Rectal smooth muscle tissue (tissue), 1 donor: ENCODE data around the gene PPM1L.
A peak's percentile ranks its signal among the peaks of the same experiment; 100 is the strongest.

Source experiments
- H3K27ac ChIP-seq: one replicate; pipeline ENCODE4 v1.7.0; 2013; ENCODE audit warnings: low read depth, low read length, inconsistent platforms
- H3K27me3 ChIP-seq: one replicate; pipeline ENCODE4 v1.7.0; 2013; ENCODE audit warnings: low read length; ENCODE audit not compliant: control insufficient read depth, insufficient read depth
- H3K36me3 ChIP-seq: one replicate; pipeline ENCODE4 v1.7.0; 2013; ENCODE audit warnings: low read length; ENCODE audit not compliant: control insufficient read depth, insufficient read depth
- H3K4me1 ChIP-seq: one replicate; pipeline ENCODE4 v1.7.0; 2013; ENCODE audit warnings: low read length; ENCODE audit not compliant: control insufficient read depth, insufficient read depth
- H3K4me3 ChIP-seq: one replicate; pipeline ENCODE4 v1.7.0; 2013; ENCODE audit warnings: low read length
- H3K9ac ChIP-seq: one replicate; pipeline ENCODE4 v1.7.0; 2013; ENCODE audit warnings: low read length

PPM1L gene

DNA sequence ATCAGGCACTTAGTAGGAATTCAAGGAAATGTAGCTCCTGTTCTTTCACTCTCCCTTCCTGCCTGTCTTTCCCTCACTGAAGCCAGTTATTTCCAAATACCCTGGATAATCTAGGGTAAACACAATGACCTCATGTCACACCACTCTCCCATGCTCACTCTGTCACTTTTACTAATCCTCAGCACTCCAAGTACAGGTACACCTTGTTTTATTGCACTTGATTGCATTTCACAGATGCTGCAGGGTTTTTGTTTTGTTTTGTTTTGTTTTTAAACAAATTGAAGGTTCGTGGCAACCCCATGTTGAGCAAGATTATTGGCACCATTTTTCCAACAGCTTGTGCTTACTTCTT lies 40.8 kb downstream of the PPM1L start:
- Histone ChIP-seq H3K36me3 (no peaks in the 10 kb centered on the region), H3K4me1 (peaks cover under 1% of the 10 kb centered on the region), H3K9ac (no peak overlapping the region), H3K4me3 (no peak overlapping the region), H3K27ac (no peak overlapping the region), H3K27me3 (no peaks in the 10 kb centered on the region)

DNA sequence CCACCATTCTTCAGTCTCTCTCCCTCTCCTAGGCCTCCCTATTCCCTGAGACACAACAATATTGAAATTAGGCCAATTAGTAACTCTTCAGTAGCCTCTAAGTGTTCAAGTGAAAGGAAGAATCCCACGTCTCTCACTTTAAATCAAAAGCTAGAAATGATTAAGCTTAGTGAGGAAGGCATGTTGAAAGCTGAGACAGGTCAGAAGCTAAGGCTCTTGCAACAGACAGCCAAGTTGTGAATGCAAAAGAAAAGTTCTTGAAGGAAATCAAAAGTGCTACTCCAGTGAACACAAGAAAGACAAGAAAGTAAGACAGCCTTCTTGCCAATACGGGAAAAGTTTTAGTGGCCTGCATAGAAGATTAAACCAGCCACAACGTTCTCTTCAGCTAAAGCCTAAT lies 41.3 kb downstream of the PPM1L start:
- no peaks in the 10 kb centered on the region for H3K27me3 ChIP-seq
- H3K36me3 ChIP-seq = no peaks in the 10 kb centered on the region
- no peak overlapping the region for H3K9ac ChIP-seq
- peaks cover 6% of the 10 kb centered on the region for H3K4me1 ChIP-seq
- H3K4me3 ChIP-seq = no peak overlapping the region
- no peak overlapping the region for H3K27ac ChIP-seq

DNA sequence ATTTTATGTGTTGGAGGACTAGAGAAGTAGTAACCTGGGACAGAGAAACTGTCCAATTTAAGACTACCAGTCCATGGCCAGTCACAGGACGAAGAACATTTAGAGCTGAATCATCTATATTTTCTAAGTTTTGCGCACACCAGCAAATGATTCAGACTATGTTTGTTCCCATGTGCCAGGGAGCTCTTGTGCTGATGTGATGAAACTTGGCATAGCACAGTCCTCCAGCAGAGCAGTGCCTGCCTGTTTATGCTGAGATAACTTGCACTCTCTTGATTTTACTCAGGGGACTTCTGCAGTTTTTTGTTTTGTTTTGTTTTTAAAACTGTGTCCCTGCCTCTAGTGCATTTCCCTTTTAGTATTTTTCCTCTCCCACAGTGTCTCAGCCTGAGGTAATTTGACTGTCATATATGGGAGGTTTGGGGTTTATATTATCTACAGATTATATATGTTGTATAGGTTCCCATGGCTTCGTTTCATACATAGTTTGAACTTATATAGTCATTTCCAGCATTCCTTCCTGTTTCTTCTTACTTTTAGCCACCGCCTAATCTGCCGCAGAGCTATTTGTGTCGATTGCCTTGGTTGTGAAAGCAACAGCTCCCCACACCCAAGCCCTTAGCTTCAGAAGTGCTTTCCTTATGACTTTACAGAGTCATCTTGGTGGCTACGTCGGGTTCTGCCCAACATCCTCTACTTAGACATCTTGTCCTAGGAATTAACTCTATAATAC lies 45.5 kb downstream of the PPM1L start:
- Histone ChIP-seq H3K4me3 (peak overlapping the region; percentile 16), H3K36me3 (no peaks in the 10 kb centered on the region), H3K27ac (peak overlapping the region; percentile 82), H3K27me3 (no peaks in the 10 kb centered on the region), H3K9ac (no peak overlapping the region), H3K4me1 (peaks cover 16% of the 10 kb centered on the region)

DNA sequence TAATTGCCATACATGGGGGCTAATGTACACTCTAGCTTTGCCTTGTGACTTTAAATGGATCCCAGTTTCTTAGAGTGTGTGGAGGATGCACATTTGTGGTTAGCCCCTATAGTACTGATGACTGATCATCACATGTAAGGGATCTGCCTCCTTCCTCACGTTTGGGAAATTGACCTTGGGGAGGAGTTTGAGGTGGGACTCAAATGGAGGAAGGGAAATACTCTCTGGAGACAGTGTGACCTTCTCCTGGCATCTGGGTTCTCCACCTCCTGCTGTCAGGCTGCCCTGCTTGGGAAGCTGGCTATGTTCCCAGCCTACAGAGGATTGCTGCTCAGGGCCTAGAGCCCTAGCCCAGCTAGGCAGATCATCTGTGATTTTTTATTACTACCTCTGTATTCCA lies 48.7 kb downstream of the PPM1L start:
- peak overlapping the region; percentile 51 for H3K27ac ChIP-seq
- peaks cover 19% of the 10 kb centered on the region for H3K4me1 ChIP-seq
- no peak overlapping the region for H3K4me3 ChIP-seq
- no peaks in the 10 kb centered on the region for H3K36me3 ChIP-seq
- H3K27me3 ChIP-seq = no peaks in the 10 kb centered on the region
- no peak overlapping the region for H3K9ac ChIP-seq

DNA sequence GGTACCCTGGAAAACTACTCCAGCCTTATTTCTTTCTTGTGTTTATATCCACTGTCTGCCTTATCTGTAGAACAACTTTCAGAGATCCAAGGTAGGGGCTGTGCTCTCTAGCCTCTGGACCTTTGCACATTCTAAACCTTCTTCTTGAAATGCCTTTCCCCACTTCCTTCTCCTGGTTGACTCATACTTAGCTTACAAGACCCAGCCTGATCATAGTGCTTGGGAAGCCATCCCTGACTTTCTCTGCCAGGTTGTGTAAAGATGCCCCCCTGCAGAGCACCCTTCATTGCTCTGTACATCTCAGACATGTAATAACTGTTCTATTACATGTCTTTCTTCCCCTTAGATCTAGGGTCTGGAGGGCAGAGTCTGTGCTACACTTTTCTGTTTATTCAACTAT lies 50.1 kb downstream of the PPM1L start:
- no peaks in the 10 kb centered on the region for H3K27me3 ChIP-seq
- no peak overlapping the region for H3K9ac ChIP-seq
- no peaks in the 10 kb centered on the region for H3K36me3 ChIP-seq
- H3K4me1 ChIP-seq = peaks cover 24% of the 10 kb centered on the region
- H3K27ac ChIP-seq = peak overlapping the region; percentile 21
- H3K4me3 ChIP-seq = no peak overlapping the region

DNA sequence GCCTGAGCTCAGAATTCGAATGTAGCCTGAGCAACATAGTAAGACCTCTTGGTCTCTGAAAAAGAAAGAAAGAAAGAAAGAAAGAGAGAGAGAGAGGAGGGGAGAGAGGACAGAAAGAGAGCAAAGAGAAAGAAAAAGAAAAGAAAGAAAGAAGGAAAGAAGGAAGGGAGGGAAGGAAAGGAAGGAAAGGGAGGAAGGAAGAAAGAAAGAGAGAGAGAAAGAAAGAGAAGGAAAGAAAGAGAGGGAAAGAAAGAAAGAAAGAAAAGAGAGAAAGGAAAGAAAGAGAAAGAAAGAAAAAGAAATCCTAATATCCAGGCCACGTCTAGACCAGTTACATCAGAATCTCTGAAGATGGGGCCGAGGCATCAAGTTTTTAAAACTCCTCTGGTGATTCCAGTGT lies 50.7 kb downstream of the PPM1L start:
- H3K27ac ChIP-seq = no peak overlapping the region
- H3K4me1 ChIP-seq = peaks cover 24% of the 10 kb centered on the region
- H3K27me3 ChIP-seq = no peaks in the 10 kb centered on the region
- no peak overlapping the region for H3K4me3 ChIP-seq
- no peak overlapping the region for H3K9ac ChIP-seq
- no peaks in the 10 kb centered on the region for H3K36me3 ChIP-seq

DNA sequence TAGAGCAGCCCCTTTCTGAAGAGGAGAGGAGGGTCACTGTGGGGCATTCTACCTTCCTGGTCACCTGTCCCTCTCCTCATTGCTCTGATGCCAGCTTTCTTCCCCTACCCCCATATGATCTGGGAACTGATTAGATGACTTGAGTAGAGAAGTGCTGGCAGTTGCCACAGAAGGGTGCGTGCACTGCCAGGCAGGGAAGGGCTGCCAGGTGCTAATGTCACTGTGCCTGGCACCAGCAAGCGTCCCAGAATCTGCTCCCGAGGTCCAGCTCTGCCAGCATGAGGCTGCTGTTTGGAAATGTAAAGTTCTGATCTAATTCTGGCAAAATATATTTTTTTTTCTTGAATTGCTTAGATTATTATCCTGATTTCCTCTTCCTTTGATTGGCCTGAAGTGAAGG lies 52.8 kb downstream of the PPM1L start:
- Histone ChIP-seq H3K4me1 (peaks cover 17% of the 10 kb centered on the region), H3K9ac (no peak overlapping the region), H3K4me3 (no peak overlapping the region), H3K27ac (no peak overlapping the region), H3K27me3 (no peaks in the 10 kb centered on the region), H3K36me3 (no peaks in the 10 kb centered on the region)

DNA sequence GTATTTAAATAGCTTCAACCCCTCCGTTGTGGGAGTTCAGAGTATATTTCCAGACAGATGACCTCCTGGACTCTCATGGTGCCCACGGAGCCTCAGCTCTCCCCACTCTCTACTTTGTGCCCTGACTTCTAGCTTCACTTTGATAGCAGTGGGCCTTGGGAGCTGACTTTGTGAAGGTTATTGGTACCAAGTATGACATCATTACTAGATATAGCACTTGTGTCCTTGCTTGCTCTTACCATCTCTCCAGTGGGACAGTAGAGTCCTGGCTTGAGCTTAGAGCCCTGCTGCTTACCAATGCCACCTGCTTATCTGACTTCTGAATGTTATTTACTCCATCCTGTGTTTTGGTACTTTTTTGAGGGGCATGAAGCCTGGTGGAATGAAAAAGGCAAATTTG lies 53.4 kb downstream of the PPM1L start:
- Histone ChIP-seq H3K9ac (no peak overlapping the region), H3K27ac (no peak overlapping the region), H3K4me1 (peaks cover 17% of the 10 kb centered on the region), H3K27me3 (no peaks in the 10 kb centered on the region), H3K36me3 (no peaks in the 10 kb centered on the region), H3K4me3 (no peak overlapping the region)

DNA sequence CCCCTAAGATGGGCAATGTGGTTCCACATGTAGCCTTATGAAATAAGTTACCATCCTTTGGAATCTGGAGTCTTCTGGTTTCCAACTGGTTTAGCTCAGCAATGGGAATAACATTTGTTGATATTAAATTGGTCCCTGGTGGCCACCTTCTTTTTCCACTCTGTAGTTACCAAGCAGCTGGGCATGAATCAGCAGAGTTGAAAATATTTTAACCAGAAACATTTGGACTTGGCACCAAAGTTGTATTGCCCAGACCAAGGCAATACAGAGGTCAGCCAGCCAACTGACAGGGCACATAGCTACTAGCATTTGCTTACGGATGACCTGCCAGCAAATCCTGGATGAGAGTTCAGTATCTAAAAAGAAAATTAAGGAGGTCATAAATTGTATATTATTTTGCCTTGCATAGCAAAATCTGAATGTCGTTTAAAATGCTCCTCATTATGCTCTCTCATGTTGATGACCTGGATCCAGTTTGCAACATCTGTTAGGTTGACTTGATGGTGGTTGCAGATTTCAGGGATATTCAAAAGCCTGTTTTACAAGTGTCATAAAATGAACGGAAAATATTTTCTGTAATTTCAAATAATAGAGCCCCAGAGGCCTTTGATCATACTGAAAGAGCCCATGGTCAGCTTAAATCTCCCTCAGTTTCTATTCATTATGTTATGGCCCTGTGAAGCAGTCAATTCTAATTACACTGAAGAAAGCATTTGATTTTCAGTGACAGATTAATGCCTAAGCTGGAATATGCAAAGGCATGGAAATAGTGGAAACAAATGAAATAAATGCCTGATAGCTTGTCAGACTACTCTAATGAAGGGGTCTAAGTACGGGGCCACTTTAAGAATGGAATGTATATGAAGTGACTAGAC lies 54.6 kb downstream of the PPM1L start:
- no peaks in the 10 kb centered on the region for H3K27me3 ChIP-seq
- no peak overlapping the region for H3K4me3 ChIP-seq
- H3K27ac ChIP-seq = peak overlapping the region; percentile 1
- no peaks in the 10 kb centered on the region for H3K36me3 ChIP-seq
- no peak overlapping the region for H3K9ac ChIP-seq
- H3K4me1 ChIP-seq = peaks cover 8% of the 10 kb centered on the region

DNA sequence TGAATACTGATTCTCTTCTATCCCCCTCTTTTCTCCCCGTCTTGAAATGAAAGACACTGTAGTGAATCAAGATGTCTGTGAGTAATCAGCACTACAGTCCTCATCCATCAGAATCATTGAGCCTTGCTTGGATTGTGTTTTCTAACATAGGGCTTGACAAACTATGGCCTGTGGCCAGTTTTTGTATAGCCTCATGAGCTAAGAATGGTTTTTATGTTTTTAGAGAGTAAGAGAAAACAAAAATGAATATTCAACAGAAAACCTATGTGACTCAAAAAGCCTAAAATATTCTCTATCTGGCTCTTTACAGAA lies 55.2 kb downstream of the PPM1L start:
- Histone ChIP-seq H3K4me1 (peaks cover 10% of the 10 kb centered on the region), H3K27me3 (no peaks in the 10 kb centered on the region), H3K36me3 (no peaks in the 10 kb centered on the region), H3K27ac (no peak overlapping the region), H3K4me3 (no peak overlapping the region), H3K9ac (no peak overlapping the region)

DNA sequence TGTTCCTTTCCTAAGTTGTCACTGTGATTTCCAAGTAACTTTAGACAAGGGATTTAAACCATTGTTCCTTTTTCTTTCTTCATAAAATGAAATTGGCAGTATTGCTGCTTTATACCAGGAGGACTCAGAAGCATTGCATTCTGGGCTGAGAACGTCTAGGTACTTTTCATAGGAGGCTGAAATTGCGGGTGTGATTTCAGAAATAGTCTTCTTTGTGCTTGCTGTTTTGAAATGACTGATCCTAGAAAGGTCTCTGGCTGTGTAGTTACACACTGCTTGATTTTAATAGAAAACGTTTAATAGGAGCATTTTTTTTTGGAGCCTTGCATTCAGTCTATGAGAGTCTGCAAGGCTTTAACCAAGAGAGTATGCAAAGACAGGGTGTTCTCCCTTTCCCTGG lies 56.3 kb downstream of the PPM1L start:
- Histone ChIP-seq H3K27ac (no peak overlapping the region), H3K4me3 (no peak overlapping the region), H3K9ac (no peak overlapping the region), H3K27me3 (no peaks in the 10 kb centered on the region), H3K36me3 (no peaks in the 10 kb centered on the region), H3K4me1 (peaks cover 10% of the 10 kb centered on the region)

DNA sequence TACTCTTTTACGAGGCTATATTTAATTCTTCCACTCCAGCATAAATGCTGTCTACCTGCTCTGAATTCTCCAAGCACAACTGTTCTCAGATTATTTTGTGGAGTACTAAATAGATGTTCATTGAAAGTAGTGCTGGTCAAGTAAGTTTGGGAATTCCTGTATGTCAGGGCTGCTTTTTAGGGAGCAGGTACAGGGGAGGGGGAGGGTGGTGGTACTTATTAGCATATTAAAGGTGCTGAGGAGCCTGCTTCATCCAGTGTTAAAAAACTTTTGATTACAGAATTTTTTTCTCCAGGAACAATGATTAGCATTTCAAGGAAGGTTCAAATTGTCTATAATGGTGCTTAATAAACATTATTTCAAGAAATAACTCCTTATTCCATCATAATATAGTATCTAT lies 59.2 kb downstream of the PPM1L start:
- no peak overlapping the region for H3K4me3 ChIP-seq
- peaks cover 6% of the 10 kb centered on the region for H3K4me1 ChIP-seq
- H3K9ac ChIP-seq = no peak overlapping the region
- no peaks in the 10 kb centered on the region for H3K27me3 ChIP-seq
- no peaks in the 10 kb centered on the region for H3K36me3 ChIP-seq
- H3K27ac ChIP-seq = no peak overlapping the region

DNA sequence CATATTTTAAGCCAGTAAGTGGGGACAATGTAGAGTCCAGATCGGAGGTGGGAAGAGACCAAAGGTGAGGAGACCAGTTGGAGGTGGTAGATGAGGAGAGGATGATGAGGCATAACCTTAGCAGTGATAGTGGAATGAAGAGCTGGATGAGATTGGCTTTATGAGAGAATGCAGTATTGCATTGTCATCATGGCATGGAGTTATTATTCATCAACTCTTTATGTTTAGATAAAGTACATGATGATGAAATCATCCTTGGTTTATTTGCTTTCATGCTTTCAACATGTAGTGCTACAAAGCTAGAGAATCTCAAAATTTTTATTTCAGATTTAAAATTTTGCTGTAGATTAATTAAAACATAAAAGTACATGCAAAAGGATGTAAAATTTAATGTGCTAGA lies 64.0 kb downstream of the PPM1L start:
- no peak overlapping the region for H3K4me3 ChIP-seq
- no peak overlapping the region for H3K9ac ChIP-seq
- no peak overlapping the region for H3K27ac ChIP-seq
- H3K4me1 ChIP-seq = peaks cover 2% of the 10 kb centered on the region
- no peaks in the 10 kb centered on the region for H3K27me3 ChIP-seq
- H3K36me3 ChIP-seq = no peaks in the 10 kb centered on the region
